SK-N-MC (cell line): Measurements from ENCODE around the gene SOX1.

ENCODE experiments used
- EZH2 ChIP-seq: fragments of 200-600 bp; sonication (generic); IDR thresholded peaks from one replicate; pipeline ENCODE4 v1.6.1; 2017; ENCODE audit warnings: antibody characterized with exemption
- FOXP2 ChIP-seq: optimal IDR thresholded peaks from 2 replicates; pipeline ENCODE3; 2011; ENCODE audit warnings: mild to moderate bottlenecking, moderate library complexity; ENCODE audit not compliant: insufficient read depth; ENCODE audit errors: extremely low read length, control extremely low read depth
- POLR2AphosphoS5 ChIP-seq: IDR thresholded peaks from 2 replicates; pipeline ENCODE4 v1.6.1; 2012; ENCODE audit warnings: mild to moderate bottlenecking, low read depth, low read length, borderline replicate concordance

DNA sequence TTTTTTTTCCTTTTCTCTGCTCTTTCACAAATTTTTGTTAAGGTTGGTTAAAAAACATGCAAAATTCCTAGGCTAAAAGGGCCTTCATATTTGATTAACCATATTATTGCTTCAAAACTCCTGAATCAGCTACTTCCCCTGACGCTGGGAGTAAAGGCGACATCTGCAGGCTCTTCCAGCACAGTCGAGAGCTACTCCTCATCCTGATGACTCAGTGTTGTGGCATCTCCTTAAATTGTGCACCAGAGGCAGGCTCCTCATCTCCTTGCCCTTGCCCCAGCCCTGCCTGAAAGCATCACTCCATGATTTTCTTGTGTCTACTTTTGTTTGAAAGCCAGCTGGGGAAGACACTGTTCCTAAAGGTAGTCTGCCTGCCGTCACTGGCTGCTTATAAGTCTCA is 24.5 kb upstream of the SOX1 start:
- TF ChIP-seq EZH2 (no peak), POLR2AphosphoS5 (no peak), FOXP2 (no peak)
